Endothelial cell of umbilical vein (primary cell): ENCODE results near the gene ZNF280D. TPM values are rescaled to one million over a fixed set of nuclear protein-coding genes. Genes with fewer than 3 reads are reported as not detected.

ENCODE experiments used
- BruUV-seq: library from RNA; stranded (reverse); fragments of 400-500 nt; replicated peaks from 2 replicates; lab custom pipeline; 2021; lab: Mats Ljungman, UMichigan
- CTCF ChIA-PET: fragments of 300-600, 350-600 bp; sonication (Branson Sonifier 250); formaldehyde crosslinking; loops from one replicate; lab custom pipeline; 2021; ENCODE audit warnings: antibody characterized with exemption, inconsistent platforms; lab: Charles Lee
- POLR2A ChIA-PET: fragments of 300-600, 350-600 bp; sonication (Branson Sonifier 250); formaldehyde crosslinking; loops from one replicate; lab custom pipeline; 2021; ENCODE audit warnings: antibody characterized with exemption, inconsistent platforms; lab: Charles Lee
- DNase-seq: peaks from one replicate; pipeline ENCODE4 v3.0.0-alpha.2; 2011; ENCODE audit warnings: low read depth, low spot score
- FAIRE-seq: peaks from 2 replicates; lab custom pipeline; 2011; peaks lifted over from hg19 to GRCh38; lab: Jason Lieb, UNC
- H2AFZ ChIP-seq: 2 replicates; pipeline ENCODE4 v1.6.0; 2012; ENCODE audit warnings: low read depth, low read length, control low read depth, inconsistent platforms
- H3K27ac ChIP-seq: 2 replicates; pipeline ENCODE4 v1.5.1; 2011; ENCODE audit warnings: low read depth, mild to moderate bottlenecking, control low read depth, low read length, moderate library complexity; ENCODE audit not compliant: insufficient read depth
- H3K27me3 ChIP-seq, 2 experiments: 2 replicates each; pipeline versions ENCODE4 v1.6.0 to v1.6.1; 2011; ENCODE audit warnings: low read length in 2 of 2, mixed read lengths in 1 of 2; ENCODE audit not compliant: control insufficient read depth in 2 of 2, insufficient read depth in 2 of 2
- H3K36me3 ChIP-seq, 2 experiments: 2 replicates in 1 of 2; 3 replicates in 1 of 2; pipeline ENCODE4 v1.5.1; 2011; ENCODE audit warnings: low read length in 2 of 2, mild to moderate bottlenecking in 1 of 2, moderate library complexity in 1 of 2; ENCODE audit not compliant: control insufficient read depth in 2 of 2, insufficient read depth in 2 of 2; ENCODE audit errors: extremely low read depth in 1 of 2
- H3K4me1 ChIP-seq: 3 replicates; pipeline ENCODE4 v1.5.1; 2011; ENCODE audit warnings: mild to moderate bottlenecking, low read length; ENCODE audit not compliant: control insufficient read depth, insufficient read depth; ENCODE audit errors: extremely low read depth
- H3K4me2 ChIP-seq: 2 replicates; pipeline ENCODE4 v1.6.1; 2011; ENCODE audit warnings: low read length, control low read depth, mixed read lengths; ENCODE audit not compliant: insufficient read depth
- H3K4me3 ChIP-seq, 3 experiments: fragments of 200-600 bp in 1 of 3; sonication (generic), shearing (Covaris generic) in 1 of 3; replicated peaks in 1 of 3; 2 replicates each; pipeline ENCODE4 v1.5.1; 2011 to 2016; ENCODE audit warnings: control low read depth in 3 of 3, low read length in 3 of 3, mild to moderate bottlenecking in 2 of 3, inconsistent platforms in 1 of 3, low read depth in 1 of 3, moderate library complexity in 1 of 3; ENCODE audit not compliant: insufficient read depth in 1 of 3
- H3K79me2 ChIP-seq: 2 replicates; pipeline ENCODE4 v1.6.0; 2012; ENCODE audit warnings: low read length, inconsistent platforms; ENCODE audit not compliant: control insufficient read depth, insufficient read depth
- H3K9ac ChIP-seq: replicated peaks from 2 replicates; pipeline ENCODE3; 2011; ENCODE audit warnings: low read length, control low read depth; ENCODE audit not compliant: insufficient read depth; ENCODE audit errors: extremely low read depth
- H3K9me1 ChIP-seq: replicated peaks from 3 replicates; pipeline ENCODE4 v1.6.0; 2011; ENCODE audit warnings: mild to moderate bottlenecking, low read length; ENCODE audit not compliant: control insufficient read depth, insufficient read depth; ENCODE audit errors: extremely low read depth
- H3K9me3 ChIP-seq: replicated peaks from 2 replicates; pipeline ENCODE4 v1.5.1; 2012; ENCODE audit warnings: low read length, inconsistent platforms; ENCODE audit not compliant: control insufficient read depth, insufficient read depth
- H4K20me1 ChIP-seq: replicated peaks from 2 replicates; pipeline ENCODE3; 2011; ENCODE audit warnings: mild to moderate bottlenecking, low read length; ENCODE audit not compliant: control insufficient read depth, insufficient read depth; ENCODE audit errors: extremely low read depth
- CTCF ChIP-seq, 2 donors: IDR thresholded peaks; 1 replicate in 1 of 2; 2 replicates in 1 of 2; pipeline ENCODE4 v1.5.1; 2011; ENCODE audit warnings: low read length in 2 of 2, mild to moderate bottlenecking in 2 of 2, moderate library complexity in 2 of 2, control low read depth in 1 of 2, inconsistent platforms in 1 of 2, low read depth in 1 of 2; ENCODE audit not compliant: insufficient read depth in 1 of 2; ENCODE audit errors: extremely low read depth in 1 of 2
- EZH2 ChIP-seq: IDR thresholded peaks from 2 replicates; pipeline ENCODE4 v1.6.1; 2012; ENCODE audit warnings: borderline replicate concordance, low read depth, mild to moderate bottlenecking, moderate library complexity, low read length, inconsistent platforms; ENCODE audit not compliant: severe bottlenecking
- GATA2 ChIP-seq: IDR thresholded peaks from 2 replicates; pipeline ENCODE4 v1.7.0; 2011; ENCODE audit warnings: low read depth, mild to moderate bottlenecking, moderate library complexity, mixed read lengths, low read length; ENCODE audit not compliant: insufficient read length, insufficient read depth
- MYC ChIP-seq: IDR thresholded peaks from one replicate; pipeline ENCODE4 v1.6.1; 2011; ENCODE audit warnings: mild to moderate bottlenecking, low read depth, low read length
- POLR2A ChIP-seq: IDR thresholded peaks from 2 replicates; pipeline ENCODE4 v1.6.1; 2012; ENCODE audit warnings: low read depth, mild to moderate bottlenecking, control low read depth, low read length
- POLR2AphosphoS5 ChIP-seq: IDR thresholded peaks from 2 replicates; pipeline ENCODE4 v1.6.1; 2012; ENCODE audit warnings: low read depth, mild to moderate bottlenecking, control low read depth, low read length, moderate library complexity; ENCODE audit not compliant: insufficient read depth
- dilution Hi-C: fragments of 300-500 bp; cut with MboI; formaldehyde crosslinking; loops from one replicate; pipeline ENCODE4 v1.15.0; 2019; ENCODE audit warnings: low sequenced_read_pairs; ENCODE audit not compliant: extremely low pct_ligation_motif_present
- intact Hi-C: fragments of 100-400 bp; cut with micrococcal nuclease; formaldehyde crosslinking; loops from one replicate; pipeline ENCODE4 v1.10.0; 2022
- polyA plus RNA-seq, 4 experiments: library from polyadenylated mRNA; depleted of rRNA in 3 of 4; stranded (reverse) in 3 of 4; unstranded in 1 of 4; fragments of >200 nt; gene quantifications; 2 replicates each; pipeline versions ENCODE4 v1.2.1 to v1.2.3, GENCODE V29; 2011 to 2012; ENCODE audit warnings: missing spikeins in 1 of 4
- total RNA-seq: library from RNA; stranded (reverse); gene quantifications from 2 replicates; pipeline ENCODE4 v1.2.3, GENCODE V29; 2021

Gene ZNF280D
- total and polyA plus RNA-seq, 2 donors (not counting 3 experiments of a cell fraction or from before 2014, with no cell fraction given): 9.6 to 42.1 TPM

DNA sequence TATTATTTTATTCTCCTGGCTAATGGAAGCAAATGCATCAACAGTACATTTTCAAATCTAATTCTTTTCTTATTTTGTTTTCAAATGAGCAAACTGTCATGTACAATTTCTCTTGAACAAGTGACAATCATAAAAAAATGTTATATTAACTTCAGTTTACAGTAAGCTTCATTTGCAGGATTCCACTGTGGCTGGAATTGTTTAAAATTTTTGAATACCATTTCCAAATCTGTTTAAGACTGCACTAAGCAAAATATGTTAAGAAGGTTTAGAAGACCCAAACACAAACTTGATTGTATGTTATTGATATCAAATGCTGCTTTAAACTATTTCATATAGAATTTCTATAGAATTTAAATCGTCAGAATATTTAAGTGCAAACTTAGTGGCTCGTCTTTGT, 92.8 kb downstream of the ZNF280D start:
- H3K79me2 ChIP-seq: no peaks in the 10 kb centered on the region
- no peaks in the 10 kb centered on the region for H3K9me1 ChIP-seq
- H3K9me3 ChIP-seq: no peaks in the 10 kb centered on the region
- TF ChIP-seq MYC (no peak), EZH2 (no peak), POLR2A (no peak), POLR2AphosphoS5 (no peak)
- no peak overlapping the region for H3K4me2 ChIP-seq
- CTCF ChIA-PET: interaction anchor here (0.9 kb wide), 1 partner anchor 14 kb away, joined by 4 read pairs; no protein-coding TSS in a partner anchor
- dilution Hi-C loops: no loop called here
- DNase-seq (no peak), FAIRE-seq (no peak)
- no peaks in the 10 kb centered on the region for H4K20me1 ChIP-seq
- H3K9ac ChIP-seq: no peak overlapping the region
- no peaks in the 10 kb centered on the region for H3K4me1 ChIP-seq
- H3K27ac ChIP-seq: no peak overlapping the region
- no peaks in the 10 kb centered on the region for H3K36me3 ChIP-seq
- POLR2A ChIA-PET: no interaction called here
- H3K4me3 ChIP-seq: no peak overlapping the region
- no TSS peak for BruUV-seq
- intact Hi-C loops: no loop called here
- H3K27me3 ChIP-seq: no peaks in the 10 kb centered on the region
- H2AFZ ChIP-seq: no peak overlapping the region

- H3K79me2 ChIP-seq: no peaks in the 10 kb centered on the region
- TF ChIP-seq GATA2: no peak
- no peak for TF ChIP-seq MYC
- TF ChIP-seq CTCF (IDR thresholded peaks at IDR 0.05; ENCODE audit: extremely low read depth in 1 of 2, insufficient read depth in 1 of 2, low read depth in 1 of 2, low read length in 2 of 2): no peak
- no peak for TF ChIP-seq POLR2AphosphoS5
- ChIA-PET CTCF (no interaction called here), POLR2A (no interaction called here)
- dilution Hi-C loops (no loop called here), intact Hi-C loops (no loop called here)
- H3K27me3 ChIP-seq: no peaks in the 10 kb centered on the region
- H2AFZ ChIP-seq: no peak overlapping the region
- DNase-seq (no peak), FAIRE-seq (no peak)
- H3K36me3 ChIP-seq: no peaks in the 10 kb centered on the region
- no peak overlapping the region for H3K4me2 ChIP-seq
- no TSS peak for BruUV-seq
- H3K4me3 ChIP-seq: no peak overlapping the region
- no peaks in the 10 kb centered on the region for H3K4me1 ChIP-seq
- H4K20me1 ChIP-seq: no peaks in the 10 kb centered on the region
- no peak overlapping the region for H3K9ac ChIP-seq
- H3K9me3 ChIP-seq: no peaks in the 10 kb centered on the region
- H3K9me1 ChIP-seq: no peaks in the 10 kb centered on the region
- H3K27ac ChIP-seq: no peak overlapping the region
Measured at GRCh38 chr15:56640127-56640526, 93.2 kb downstream of the ZNF280D start.
